Embryonic facial prominence (tissue), 1 donor: ENCODE results near the gene KCNMB2.
"Not testable (repeated sequence)": the region's sequence is repeated elsewhere in the genome, so short reads cannot be mapped to it uniquely, and the experiment has no call there.

Source experiments
- DNase-seq: peaks from one replicate; pipeline ENCODE4 v3.0.0-alpha.2; 2016; ENCODE audit errors: extremely low spot score

The KCNMB2 gene

DNA sequence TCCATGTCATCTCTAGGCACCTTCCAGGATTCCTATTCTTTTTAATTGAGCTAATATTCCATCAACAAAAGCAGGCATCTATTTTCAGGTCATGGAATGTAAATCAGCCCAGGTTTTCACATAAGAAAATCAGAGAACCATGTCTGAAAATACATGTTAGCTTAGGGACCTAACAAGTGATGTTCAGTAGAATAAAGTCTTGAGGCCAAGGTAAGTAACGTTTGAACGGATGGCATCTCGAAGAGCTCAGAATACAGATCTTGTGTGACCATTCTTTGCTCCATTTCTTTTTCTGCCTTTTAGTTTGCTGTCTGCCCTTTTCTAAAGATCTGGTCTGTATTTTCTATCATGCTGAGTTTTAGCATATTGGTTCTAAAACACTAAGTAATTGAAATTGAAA lies 16.5 kb upstream of the KCNMB2 start:
- no peak for DNase-seq

DNA sequence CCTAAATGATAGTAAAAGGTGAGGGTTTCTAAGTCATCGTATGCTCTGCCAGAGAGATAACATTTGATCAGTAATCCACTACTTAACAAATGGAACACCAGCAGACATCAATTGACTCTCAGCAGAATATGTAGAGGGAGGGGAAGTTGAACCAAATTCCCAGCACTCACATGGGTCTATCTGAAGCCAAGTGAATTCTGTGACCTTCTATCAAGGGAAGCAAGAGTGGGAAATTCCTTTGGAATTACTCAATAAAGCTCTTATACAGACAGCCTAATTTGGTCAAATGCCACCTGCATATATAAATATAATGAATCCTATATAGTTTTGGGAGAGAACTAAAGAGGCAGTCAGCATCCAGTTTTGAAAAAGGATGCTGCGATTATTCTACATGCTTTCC lies 15.8 kb upstream of the KCNMB2 start:
- DNase-seq: no peak

DNA sequence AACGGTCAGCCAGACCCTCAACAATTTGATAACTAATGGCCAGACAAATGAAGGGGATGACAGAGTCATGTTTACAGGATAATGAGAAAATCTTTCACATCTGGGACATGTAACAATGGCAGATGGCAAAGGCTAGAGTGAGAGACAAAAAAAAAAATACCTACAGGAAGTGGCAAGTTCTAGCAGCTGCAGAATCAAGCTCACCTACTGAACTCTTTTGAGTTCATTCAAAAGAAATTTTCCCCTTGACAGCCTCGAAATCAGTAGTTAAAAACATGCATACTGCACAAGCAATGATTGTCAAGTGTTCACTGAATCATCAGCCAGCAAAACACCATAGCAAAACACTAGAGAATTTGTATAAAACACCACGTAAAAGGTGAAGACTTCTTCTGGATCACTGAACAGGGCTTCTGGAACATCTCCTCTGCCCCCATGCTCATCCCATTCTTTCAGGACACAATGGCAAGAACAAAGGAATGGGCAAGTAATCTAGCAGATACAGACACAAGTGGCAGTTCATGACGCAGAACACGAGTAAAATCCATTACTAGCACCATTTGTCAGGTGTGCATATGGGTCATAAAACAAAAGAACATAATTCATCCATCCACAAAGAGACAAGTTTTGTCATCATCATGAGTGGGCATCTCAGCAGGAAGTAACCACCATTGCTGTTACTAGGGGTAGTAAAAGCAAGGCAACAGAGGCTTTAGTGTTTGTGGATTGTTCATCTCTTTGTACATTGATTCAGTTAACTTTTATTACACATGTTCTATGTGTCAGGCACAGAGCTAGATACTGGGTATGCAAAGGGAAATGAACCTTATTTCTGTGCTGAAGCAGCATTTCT lies 13.8 kb upstream of the KCNMB2 start:
- DNase-seq: no peak

DNA sequence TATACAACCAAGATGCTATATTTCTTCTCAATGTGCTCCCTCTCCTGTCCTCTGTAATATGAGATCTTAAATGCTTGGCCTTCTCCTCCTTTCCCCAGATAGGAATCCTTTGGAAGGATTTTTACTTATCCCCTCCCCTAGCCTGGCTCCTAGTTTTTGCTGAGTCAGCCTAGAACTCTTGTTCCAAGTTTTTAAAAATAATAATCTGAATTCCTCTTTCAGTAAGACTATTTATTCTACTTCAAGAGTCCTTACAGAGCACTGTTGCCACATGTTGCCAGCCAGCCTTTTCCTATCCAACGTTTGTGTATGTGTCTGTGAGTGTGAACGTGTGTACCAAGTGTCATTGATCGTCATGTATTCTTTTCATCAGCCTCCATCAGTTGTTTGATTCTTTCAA lies 11.0 kb upstream of the KCNMB2 start:
- no peak for DNase-seq

GRCh38 chr3:178526291-178526690 lies 9.9 kb upstream of the KCNMB2 start:
- no peak for DNase-seq

DNA sequence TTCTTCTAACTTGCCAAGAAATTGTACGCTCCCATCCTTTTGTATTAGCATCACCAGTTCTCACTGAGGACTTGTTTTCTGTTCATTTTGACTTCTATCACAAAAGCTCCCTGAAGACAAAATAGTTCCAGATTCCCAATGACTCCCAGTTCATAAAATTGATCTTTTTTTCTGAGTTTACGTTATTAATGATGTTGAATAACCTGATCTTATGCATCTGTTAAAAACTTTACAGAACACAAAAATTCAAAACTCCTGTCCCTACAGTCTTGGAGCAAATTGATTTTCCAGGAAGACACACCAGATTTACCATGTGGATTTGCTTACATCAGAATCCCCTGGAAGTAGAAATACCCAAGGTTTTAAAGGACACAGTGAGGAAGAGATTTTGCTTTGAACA lies 8.3 kb upstream of the KCNMB2 start:
- DNase-seq: no peak

DNA sequence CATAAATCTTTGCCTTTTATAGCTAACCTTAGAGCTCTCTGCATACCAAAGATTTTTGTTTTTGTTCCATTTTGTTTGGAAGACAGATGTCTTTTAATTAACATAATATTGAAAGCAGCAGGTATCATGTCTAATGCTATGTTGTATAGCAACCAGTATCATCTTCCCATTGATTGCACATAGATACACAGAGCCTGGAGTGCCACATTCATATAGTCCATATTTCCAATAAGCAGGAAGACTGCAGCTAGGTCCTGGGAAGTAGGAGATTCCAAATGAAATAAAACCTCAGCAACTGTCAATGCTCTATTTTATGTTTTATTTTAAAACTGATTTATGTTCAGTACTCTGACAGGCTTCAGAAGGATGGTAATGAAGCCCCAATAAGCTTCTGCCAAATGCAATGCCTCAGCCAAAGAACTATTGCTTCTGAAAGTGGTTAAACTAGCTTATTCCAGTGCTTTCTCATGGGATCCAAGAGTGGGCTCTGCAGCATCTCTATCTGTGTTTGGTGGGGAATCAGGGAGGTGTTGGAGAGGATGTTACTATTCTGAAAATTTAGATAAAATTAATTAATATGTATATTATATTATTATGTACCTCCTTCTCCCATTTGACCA lies 6.5 kb upstream of the KCNMB2 start:
- no peak for DNase-seq

- DNase-seq: no peak
Measured at GRCh38 chr3:178532476-178532875, 3.8 kb upstream of the KCNMB2 start.

DNA sequence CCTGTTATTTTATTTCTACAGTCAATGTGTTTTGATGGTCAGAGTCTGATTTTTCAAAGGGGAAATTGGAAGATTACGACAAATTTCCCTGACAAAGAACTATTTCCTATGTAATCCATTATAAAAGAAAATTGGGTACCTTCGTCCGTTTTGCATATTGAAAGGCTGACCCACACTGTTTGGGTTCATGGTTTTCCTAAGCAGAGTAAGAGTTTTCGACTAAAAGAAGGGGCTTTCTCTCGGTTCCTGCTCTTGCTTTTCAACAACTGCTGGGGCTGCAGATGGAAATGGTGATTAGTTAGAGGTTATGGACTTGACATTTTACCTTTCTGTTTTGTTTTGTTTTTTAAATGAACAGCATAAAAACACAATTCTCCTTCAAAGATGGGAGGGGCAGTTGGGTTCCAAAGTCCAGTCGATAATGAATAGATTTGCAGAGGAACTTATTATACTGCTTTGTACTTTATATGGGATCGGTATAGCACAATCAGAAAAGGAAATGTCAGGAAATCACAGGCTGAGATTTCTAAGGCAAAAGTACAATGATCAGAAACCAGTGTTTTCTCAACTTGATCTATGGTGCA lies 978 bp downstream of the KCNMB2 start:
- no peak for DNase-seq

GRCh38 chr3:178538056-178538455 lies 1.8 kb downstream of the KCNMB2 start:
- no peak for DNase-seq

- no peak for DNase-seq
Measured at GRCh38 chr3:178540184-178540583, 3.9 kb downstream of the KCNMB2 start.

- DNase-seq: no peak
Measured at GRCh38 chr3:178545337-178545736, 9.1 kb downstream of the KCNMB2 start.

DNA sequence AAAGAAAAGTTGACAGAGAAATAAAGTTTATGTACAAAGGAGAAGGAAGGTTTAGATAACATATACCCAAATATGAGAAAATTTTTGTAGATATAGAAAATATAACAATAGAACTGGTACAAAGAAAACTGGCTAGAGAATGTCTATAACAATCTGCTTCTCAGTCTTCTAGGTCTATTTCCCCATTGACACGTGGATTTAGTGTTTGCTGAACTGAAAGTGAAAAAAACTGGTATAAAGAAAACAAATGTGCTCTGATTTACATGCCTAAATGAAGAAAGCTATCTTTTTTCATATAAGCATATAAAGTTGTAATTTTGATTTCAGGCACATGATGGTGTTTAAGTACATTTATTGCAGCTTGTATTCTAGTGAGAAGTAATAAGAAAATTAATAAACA lies 9.8 kb downstream of the KCNMB2 start:
- DNase-seq: no peak

DNA sequence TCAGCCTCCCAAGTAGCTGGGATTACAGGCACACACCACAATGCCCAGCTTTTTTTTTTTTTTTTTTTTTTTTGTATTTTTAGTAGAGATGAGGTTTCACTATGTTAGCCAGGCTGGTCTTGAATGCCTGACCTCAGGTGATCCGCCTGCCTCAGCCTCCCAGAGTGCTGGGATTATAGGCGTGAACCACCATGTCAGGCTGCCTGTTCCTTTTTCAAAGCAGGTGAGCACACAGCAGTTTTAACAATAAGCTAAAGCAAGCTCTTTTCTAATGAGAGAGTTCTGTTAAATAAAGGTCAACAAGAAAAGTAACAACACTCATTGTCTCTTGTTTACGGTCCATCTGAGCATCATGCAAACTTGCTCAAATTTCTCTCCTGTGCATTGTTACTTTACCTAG lies 13.2 kb downstream of the KCNMB2 start:
- DNase-seq: not testable (repeated sequence)

DNA sequence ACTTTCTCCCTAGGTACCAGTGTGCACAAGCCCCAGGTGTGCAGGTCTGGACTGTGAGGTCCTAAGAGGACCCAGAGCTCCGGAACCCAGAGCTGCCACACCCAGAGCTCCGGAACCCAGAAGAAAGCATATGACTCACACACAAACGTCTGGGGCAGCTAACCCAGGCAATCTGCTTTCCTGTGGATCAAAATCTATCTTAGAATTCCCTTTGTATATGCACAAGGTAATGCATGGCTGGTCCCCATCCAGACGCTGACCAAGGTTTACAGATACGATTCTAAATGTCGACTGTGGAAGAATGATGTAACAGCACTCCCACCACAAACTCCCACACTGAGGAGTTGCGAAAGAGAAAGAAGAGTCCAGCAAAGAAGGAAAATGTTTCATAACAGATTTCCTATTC lies 15.7 kb downstream of the KCNMB2 start:
- DNase-seq: no peak

DNA sequence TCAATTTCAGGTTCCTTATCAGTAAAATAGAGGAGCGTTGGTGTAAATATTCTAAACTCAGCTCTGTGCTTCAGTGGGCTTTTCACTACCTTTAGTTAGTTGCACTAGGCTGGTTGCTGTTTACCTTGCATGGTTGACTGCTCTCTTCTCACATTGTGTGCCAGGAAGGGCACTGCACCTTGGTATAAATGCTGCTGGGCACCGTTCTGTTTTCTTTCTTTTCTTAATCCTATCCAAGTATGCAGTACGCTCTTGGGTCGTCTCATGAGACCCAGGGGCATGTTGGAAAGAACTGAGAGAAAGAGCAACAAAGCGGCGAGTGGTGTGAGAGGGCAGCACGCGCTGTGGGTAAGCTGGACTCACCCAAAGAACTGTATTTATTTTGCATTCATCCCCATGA lies 22.4 kb downstream of the KCNMB2 start:
- DNase-seq: no peak

- DNase-seq: no peak
Measured at GRCh38 chr3:178560759-178561158, 24.5 kb downstream of the KCNMB2 start.

DNA sequence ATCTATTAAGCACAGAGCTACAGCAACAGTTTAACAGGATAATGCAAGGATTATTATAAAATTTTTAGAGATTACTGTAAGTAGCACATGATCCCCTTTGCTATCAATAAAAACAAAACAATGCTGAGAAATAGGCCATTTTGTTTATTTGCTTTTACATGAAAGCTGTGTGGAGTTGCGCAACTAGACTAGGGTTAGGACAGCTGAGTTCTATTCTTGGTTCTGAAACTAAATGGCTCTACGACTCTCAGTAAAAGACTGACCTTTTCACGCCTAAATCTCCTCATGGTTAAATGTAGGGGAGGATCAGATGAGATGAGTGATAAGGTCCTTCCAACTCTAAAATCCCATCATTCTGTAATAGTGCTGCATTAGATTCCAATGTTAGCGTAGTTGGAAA lies 25.0 kb downstream of the KCNMB2 start:
- DNase-seq: no peak

DNA sequence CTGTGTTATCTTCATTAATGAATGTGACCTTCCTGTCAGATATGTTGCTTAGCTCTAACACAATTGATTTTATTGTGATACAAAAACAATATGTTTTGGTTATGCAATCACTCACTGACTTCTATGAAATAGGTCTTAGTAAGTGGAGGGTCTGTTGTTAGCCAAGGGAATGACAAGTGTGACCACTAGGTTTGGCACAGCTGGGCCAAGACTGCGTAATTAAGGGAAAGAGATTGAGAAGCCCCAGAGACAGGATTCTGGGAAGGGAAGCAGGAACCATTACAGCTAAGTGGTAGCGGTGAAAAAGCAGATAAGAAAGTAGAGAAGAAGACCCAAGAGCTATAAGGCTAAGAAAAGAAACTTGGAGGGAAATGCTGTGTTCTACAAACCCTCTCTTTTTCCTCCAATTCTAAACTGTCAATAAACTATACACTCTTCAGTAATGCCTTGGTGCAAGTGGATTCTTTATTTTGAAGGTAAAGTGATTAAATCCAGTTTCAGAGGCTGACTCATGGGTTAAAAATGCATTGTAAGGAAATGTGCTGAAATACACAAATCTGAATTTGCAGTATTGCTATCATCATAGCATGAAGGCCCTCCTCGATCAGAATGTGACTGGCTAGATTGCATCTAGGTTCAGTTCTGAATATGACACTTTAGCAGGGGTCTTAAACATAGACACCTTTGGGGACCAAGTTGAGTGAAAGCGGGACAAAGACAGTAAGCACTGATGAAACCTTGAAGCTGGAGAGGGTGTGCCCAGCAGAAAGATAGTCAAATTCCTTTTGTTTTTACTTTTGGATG lies 26.1 kb downstream of the KCNMB2 start:
- DNase-seq: no peak

- no peak for DNase-seq
Measured at GRCh38 chr3:178562947-178563232, 26.7 kb downstream of the KCNMB2 start.

DNA sequence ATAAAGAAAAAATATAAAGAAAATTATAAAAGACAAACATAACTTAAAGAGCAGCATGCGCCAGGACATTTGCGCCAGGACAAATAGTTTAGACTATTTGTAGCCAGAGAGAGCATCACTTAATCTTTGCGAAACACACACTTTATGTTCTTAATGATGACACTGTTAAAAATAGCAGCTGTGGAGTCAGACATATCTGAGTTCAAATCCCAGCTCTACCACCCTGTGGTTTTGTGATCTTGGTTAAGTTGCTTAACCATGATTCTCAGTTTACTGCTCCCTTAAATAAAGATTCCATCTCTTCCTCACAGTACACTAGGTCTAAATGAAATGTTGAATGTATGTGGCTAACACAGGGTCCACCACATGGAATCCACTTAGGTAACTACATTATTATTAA lies 31.4 kb downstream of the KCNMB2 start:
- DNase-seq: no peak

- no peak for DNase-seq
Measured at GRCh38 chr3:178568155-178568731, 32.0 kb downstream of the KCNMB2 start.
